Type B pancreatic cell (in vitro differentiated cells): ENCODE measurements around the gene LRR1. TPM values are rescaled to one million over a fixed set of nuclear protein-coding genes. Genes with fewer than 3 reads are reported as not detected.
A peak's percentile ranks its signal among the peaks of the same experiment; 100 is the strongest.

ENCODE experiments used
- DNase-seq: peaks from one replicate; pipeline ENCODE4 v3.0.0; 2021; ENCODE audit warnings: mixed read lengths; ENCODE audit not compliant: unreplicated experiment; ENCODE audit errors: extremely low spot score
- H3K27ac Mint-ChIP-seq: 2 replicates; pipeline ENCODE4 v1.8.0; 2021; ENCODE audit warnings: mild to moderate bottlenecking, mixed read lengths
- H3K27me3 Mint-ChIP-seq: 2 replicates; pipeline ENCODE4 v1.8.0; 2021; ENCODE audit warnings: mixed read lengths
- H3K36me3 Mint-ChIP-seq: 2 replicates; pipeline ENCODE4 v1.8.0; 2021; ENCODE audit warnings: mixed read lengths
- H3K4me1 Mint-ChIP-seq: one replicate; pipeline ENCODE4 v1.8.0; 2021; ENCODE audit warnings: mixed read lengths; ENCODE audit not compliant: unreplicated experiment
- H3K4me3 Mint-ChIP-seq: 2 replicates; pipeline ENCODE4 v1.8.0; 2021; ENCODE audit warnings: mild to moderate bottlenecking, mixed read lengths
- H3K9me3 Mint-ChIP-seq: 2 replicates; pipeline ENCODE4 v1.8.0; 2021; ENCODE audit warnings: mixed read lengths
- total RNA-seq: library from RNA; stranded (reverse); gene quantifications from 2 replicates; pipeline ENCODE4 v1.2.1, GENCODE V29; 2021; ENCODE audit warnings: low replicate concordance
- TF ChIP-seq, protein P1 (sequence below): fragments of 200-600 bp; sonication (generic); conservative IDR thresholded peaks from 2 replicates; pipeline ENCODE4 v1.5.0; 2021; ENCODE audit warnings: antibody characterized with exemption, mild to moderate bottlenecking

The LRR1 gene
- total RNA-seq, 1 donor from 2014 or later, result 20.1 TPM

DNA sequence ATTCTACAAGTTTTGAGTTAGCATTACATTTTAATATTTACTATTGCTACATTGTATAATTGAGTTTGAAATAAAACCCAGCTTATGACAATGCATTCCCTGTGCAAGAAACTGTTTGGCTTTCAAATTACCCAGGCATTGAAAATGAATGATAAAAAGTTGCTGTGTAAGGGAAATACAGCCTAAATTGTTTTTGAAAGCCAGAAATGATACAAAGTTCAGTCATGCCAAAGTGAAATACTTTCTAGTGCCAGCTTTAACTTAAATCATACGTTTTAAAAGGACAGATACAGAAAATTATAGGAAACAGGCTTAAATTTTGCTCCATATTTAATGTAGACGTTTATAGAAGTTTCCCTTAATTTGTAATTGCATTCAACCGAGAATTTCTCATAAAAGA, 24.6 kb downstream of the LRR1 start:
- no peaks in the 10 kb centered on the region for H3K9me3 Mint-ChIP-seq
- H3K27ac Mint-ChIP-seq, result no peak overlapping the region
- H3K36me3 Mint-ChIP-seq, result peaks cover 15% of the 10 kb centered on the region
- peaks cover 23% of the 10 kb centered on the region for H3K4me1 Mint-ChIP-seq
- H3K27me3 Mint-ChIP-seq, result no peaks in the 10 kb centered on the region
- no peak for DNase-seq
- no peak overlapping the region for H3K4me3 Mint-ChIP-seq
- TF ChIP-seq, protein P1, sequence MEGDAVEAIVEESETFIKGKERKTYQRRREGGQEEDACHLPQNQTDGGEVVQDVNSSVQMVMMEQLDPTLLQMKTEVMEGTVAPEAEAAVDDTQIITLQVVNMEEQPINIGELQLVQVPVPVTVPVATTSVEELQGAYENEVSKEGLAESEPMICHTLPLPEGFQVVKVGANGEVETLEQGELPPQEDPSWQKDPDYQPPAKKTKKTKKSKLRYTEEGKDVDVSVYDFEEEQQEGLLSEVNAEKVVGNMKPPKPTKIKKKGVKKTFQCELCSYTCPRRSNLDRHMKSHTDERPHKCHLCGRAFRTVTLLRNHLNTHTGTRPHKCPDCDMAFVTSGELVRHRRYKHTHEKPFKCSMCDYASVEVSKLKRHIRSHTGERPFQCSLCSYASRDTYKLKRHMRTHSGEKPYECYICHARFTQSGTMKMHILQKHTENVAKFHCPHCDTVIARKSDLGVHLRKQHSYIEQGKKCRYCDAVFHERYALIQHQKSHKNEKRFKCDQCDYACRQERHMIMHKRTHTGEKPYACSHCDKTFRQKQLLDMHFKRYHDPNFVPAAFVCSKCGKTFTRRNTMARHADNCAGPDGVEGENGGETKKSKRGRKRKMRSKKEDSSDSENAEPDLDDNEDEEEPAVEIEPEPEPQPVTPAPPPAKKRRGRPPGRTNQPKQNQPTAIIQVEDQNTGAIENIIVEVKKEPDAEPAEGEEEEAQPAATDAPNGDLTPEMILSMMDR, result no peak

DNA sequence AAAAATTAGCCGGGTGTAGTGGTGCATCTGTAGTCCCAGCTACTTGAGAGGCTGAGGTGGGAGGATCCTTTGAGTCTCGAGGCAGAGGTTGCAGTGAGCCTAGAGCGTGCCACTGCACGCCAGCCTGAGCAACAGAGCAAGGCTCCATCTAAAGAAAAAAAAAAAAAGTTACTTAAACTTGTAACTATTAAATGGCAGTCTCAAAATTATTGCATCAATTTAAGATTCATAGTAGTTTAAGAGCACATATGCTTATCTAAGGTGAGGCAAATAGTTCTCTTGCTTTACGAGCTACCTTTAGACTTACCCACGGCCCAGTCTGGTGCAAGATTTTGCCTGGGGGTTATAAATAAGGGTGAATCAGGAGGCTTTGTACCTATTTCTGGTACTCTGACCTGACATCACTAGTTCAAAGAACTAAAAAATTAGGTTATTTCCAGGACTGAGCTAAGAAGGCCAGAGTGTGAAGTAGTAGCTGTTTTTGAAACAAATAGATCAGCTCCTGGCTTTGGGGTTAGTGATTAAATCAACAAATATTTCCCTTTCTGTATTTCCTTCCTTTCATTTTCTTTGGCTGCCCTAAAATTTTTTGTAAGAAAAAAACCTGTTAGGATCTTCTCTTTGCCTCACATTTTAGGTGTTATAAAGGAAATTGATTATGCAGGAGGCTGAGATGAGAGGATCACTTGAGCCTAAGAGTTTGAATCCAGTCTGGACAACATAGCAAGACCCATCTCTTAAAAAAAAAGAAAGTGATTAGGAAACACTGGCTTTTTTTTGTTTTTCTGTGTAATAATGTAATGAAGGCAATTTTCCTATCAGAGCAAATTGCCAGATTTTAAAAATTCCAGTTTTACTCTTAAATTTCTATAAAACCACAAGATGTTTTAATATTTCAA, 25.4 kb downstream of the LRR1 start:
- Mint-ChIP-seq H3K4me3 (peak overlapping the region; percentile 28), H3K27ac (peak overlapping the region; percentile 41), H3K9me3 (no peaks in the 10 kb centered on the region), H3K36me3 (peaks cover 9% of the 10 kb centered on the region), H3K4me1 (peaks cover 16% of the 10 kb centered on the region), H3K27me3 (no peaks in the 10 kb centered on the region)
- TF ChIP-seq, protein P1, result no peak
- no peak for DNase-seq

- Mint-ChIP-seq H3K4me1 (peaks cover 26% of the 10 kb centered on the region), H3K27me3 (no peaks in the 10 kb centered on the region), H3K27ac (peak overlapping the region; percentile 98), H3K36me3 (peaks cover 22% of the 10 kb centered on the region), H3K4me3 (peak overlapping the region; percentile 98), H3K9me3 (no peaks in the 10 kb centered on the region)
- DNase-seq, result peak; percentile 97
- TF ChIP-seq, protein P1, result peak; percentile 88
These were observed 35.2 kb downstream of the LRR1 start for GRCh38 chr14:49633640-49634546.

DNA sequence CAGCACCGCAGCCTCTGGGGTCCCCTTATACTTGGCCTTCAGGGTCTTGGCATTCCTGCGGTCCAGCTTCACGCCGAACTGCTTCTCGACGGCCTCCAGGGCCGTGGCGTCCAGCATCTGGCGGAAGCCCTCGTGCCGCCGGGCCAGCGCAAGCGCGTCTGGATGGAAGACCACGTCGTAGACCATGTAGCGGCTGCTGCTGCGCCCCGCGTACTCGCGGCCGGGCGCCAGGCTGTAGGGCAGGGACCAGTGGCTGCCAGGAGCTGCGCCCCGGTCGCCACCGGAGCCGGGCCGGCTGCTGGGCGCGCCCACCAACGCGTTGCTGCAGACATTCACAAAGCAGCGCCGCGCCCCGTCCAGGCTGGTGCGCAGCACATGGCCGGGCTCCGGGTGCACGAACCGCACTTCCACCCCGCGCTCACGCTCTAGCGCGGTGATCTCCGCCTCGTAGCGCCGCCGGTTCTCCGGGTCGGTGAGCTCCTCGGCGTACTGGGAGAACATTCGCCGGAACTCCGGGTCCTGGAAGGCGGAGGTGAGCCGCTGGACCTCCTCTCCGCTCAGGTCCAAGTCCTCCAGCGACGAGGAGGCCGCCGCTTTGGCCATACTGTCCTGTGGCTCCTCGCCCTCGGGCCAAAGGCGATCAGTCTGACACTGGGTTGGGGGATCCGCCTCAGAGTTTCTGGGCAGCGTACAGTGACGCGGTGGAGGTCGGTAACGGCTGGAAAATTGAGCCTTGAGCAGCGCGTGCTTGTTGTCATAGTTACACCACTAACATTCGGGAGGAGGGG, 36.0 kb downstream of the LRR1 start, which contains the start of gene DNAAF2:
DNAAF2 (minus strand) TSS at position 698 of the 788 bp plus-strand sequence; CDS start at position 603, 95 bp downstream.
- peak; percentile 78 for DNase-seq
- Mint-ChIP-seq H3K4me1 (peaks cover 26% of the 10 kb centered on the region), H3K36me3 (peaks cover 23% of the 10 kb centered on the region), H3K27ac (peak within 1 kb of the TSS; percentile 97), H3K4me3 (peak within 1 kb of the TSS; percentile 98), H3K9me3 (no peaks in the 10 kb centered on the region), H3K27me3 (no peaks in the 10 kb centered on the region)
- TF ChIP-seq, protein P1, result no peak

GRCh38 chr14:49636866-49637265, 38.1 kb downstream of the LRR1 start:
- TF ChIP-seq, protein P1, result no peak
- no peaks in the 10 kb centered on the region for H3K9me3 Mint-ChIP-seq
- peak overlapping the region; percentile 70 for H3K27ac Mint-ChIP-seq
- H3K36me3 Mint-ChIP-seq, result peaks cover 27% of the 10 kb centered on the region
- H3K27me3 Mint-ChIP-seq, result no peaks in the 10 kb centered on the region
- DNase-seq, result no peak
- H3K4me1 Mint-ChIP-seq, result peaks cover 29% of the 10 kb centered on the region
- peak overlapping the region; percentile 75 for H3K4me3 Mint-ChIP-seq
